ENCODE data around the gene MAP3K8.

- TF ChIP-seq POLR2A (IDR thresholded peaks at IDR 0.05), result no peak
- no peak for TF ChIP-seq CTCF (IDR thresholded peaks at IDR 0.05)
Observed at GRCh38 chr10:30403494-30403893, 30.5 kb upstream of the MAP3K8 start.
